Gastrocnemius medialis (tissue), 4 donors: Measurements from ENCODE around the gene TCF4. TPM values are rescaled to one million over a fixed set of nuclear protein-coding genes. Genes with fewer than 3 reads are reported as not detected.

ENCODE experiments used
- ATAC-seq, 2 donors: fragments of 150-250 bp; one replicate each; pipeline ENCODE4 v1.9.1; 2016
- DNase-seq, 2 donors: peaks; one replicate each; pipeline ENCODE4 v3.0.0-alpha.2; 2019
- H3K27ac ChIP-seq, 4 donors: fragments of 200-600 bp; sonication (generic); 1 replicate in 1 of 4; 2 replicates in 3 of 4; pipeline ENCODE4 v1.5.1; 2016 to 2018; ENCODE audit warnings: mild to moderate bottlenecking in 2 of 4, moderate library complexity in 1 of 4
- H3K27me3 ChIP-seq, 3 donors: fragments of 200-600 bp; sonication (generic) in 2 of 3; 1 replicate in 1 of 3; 2 replicates in 2 of 3; pipeline versions ENCODE4 v1.5.1 to v1.6.0; 2016 to 2019; ENCODE audit warnings: mild to moderate bottlenecking in 1 of 3, moderate library complexity in 1 of 3
- H3K36me3 ChIP-seq, 2 donors: fragments of 200-600 bp; sonication (generic) in 1 of 2; one replicate each; pipeline ENCODE4 v1.5.1; 2017 to 2018
- H3K4me1 ChIP-seq, 2 donors: fragments of 200-600 bp; sonication (generic) in 1 of 2; one replicate each; pipeline ENCODE4 v1.5.1; 2016 to 2017; ENCODE audit warnings: mild to moderate bottlenecking in 2 of 2
- H3K4me3 ChIP-seq, 4 donors: fragments of 200-600 bp; sonication (generic) in 3 of 4; 1 replicate in 1 of 4; 2 replicates in 3 of 4; pipeline ENCODE4 v1.5.1; 2016 to 2019; ENCODE audit warnings: mild to moderate bottlenecking in 2 of 4
- H3K9me3 ChIP-seq, 3 donors: fragments of 200-600 bp; sonication (generic) in 2 of 3; 1 replicate in 1 of 3; 2 replicates in 2 of 3; pipeline ENCODE4 v1.5.1; 2016 to 2019
- CTCF ChIP-seq, 5 experiments: fragments of 450-650 bp in 3 of 5; fragments of 200-600 bp in 2 of 5; sonication (generic) in 2 of 5; IDR thresholded peaks in 4 of 5; conservative IDR thresholded peaks in 1 of 5; 1 replicate in 4 of 5; 2 replicates in 1 of 5; pipeline ENCODE4 v1.5.1; 2016 to 2019; ENCODE audit warnings: antibody characterized with exemption in 5 of 5, mild to moderate bottlenecking in 3 of 5, moderate library complexity in 3 of 5
- POLR2A ChIP-seq, 2 donors: fragments of 450-650 bp; IDR thresholded peaks; one replicate each; pipeline ENCODE4 v1.6.1; 2017; ENCODE audit warnings: antibody characterized with exemption in 2 of 2, mild to moderate bottlenecking in 2 of 2, moderate library complexity in 2 of 2
- in situ Hi-C, 4 donors: fragments of 200-750 bp; cut with MboI; loops; one replicate each; pipeline versions ENCODE4 v1.15.0 to v1.8.0; 2017; ENCODE audit warnings: low sequenced_read_pairs in 4 of 4
- intact Hi-C: fragments of 100-400 bp; cut with DNase I; formaldehyde crosslinking; loops from one replicate; pipeline ENCODE4 v1.15.1; 2023; ENCODE audit warnings: low total_unique reads
- total RNA-seq, 4 donors: library from RNA; depleted of rRNA; stranded (reverse); fragments of >200 nt; gene quantifications; one replicate each; pipeline versions ENCODE4 v1.1.0 to v1.2.3, GENCODE V29; 2016

TCF4 gene
- total RNA-seq, 4 donors from 2014 or later = 40.3 to 60.6 (median 53.6) TPM

GRCh38 chr18:55219059-55219458, 368.9 kb downstream of the TCF4 start:
- ATAC-seq (no peak), DNase-seq (no peak)
- peaks cover 0 to 4% of the 10 kb centered on the region in 2 donors for H3K4me1 ChIP-seq
- H3K4me3 ChIP-seq = no peak overlapping the region
- H3K27ac ChIP-seq = no peak overlapping the region
- in situ Hi-C loops = no loop called here
- no peaks in the 10 kb centered on the region for H3K36me3 ChIP-seq
- intact Hi-C loops = no loop called here
- TF ChIP-seq POLR2A (IDR thresholded peaks at IDR 0.05) (no peak), CTCF (IDR thresholded peaks at IDR 0.05 in 4 of 5, conservative IDR thresholded peaks at IDR 0.05 in 1 of 5) (no peak)
- no peaks in the 10 kb centered on the region for H3K9me3 ChIP-seq
- no peaks in the 10 kb centered on the region for H3K27me3 ChIP-seq

- no peak overlapping the region for H3K4me3 ChIP-seq
- H3K36me3 ChIP-seq = no peaks in the 10 kb centered on the region
- intact Hi-C loops = no loop called here
- no peaks in the 10 kb centered on the region for H3K9me3 ChIP-seq
- in situ Hi-C loops = no loop called here
- TF ChIP-seq POLR2A (IDR thresholded peaks at IDR 0.05) = no peak
- TF ChIP-seq CTCF (IDR thresholded peaks at IDR 0.05 in 4 of 5, conservative IDR thresholded peaks at IDR 0.05 in 1 of 5) = no peak
- H3K27me3 ChIP-seq = no peaks in the 10 kb centered on the region
- no peaks in the 10 kb centered on the region for H3K4me1 ChIP-seq
- ATAC-seq (no peak), DNase-seq (no peak)
- H3K27ac ChIP-seq = no peak overlapping the region
Observed at GRCh38 chr18:55214969-55215368, 373.0 kb downstream of the TCF4 start.

GRCh38 chr18:55214534-55214933, 373.5 kb downstream of the TCF4 start:
- no peaks in the 10 kb centered on the region for H3K36me3 ChIP-seq
- no peak for ATAC-seq
- no peak overlapping the region for H3K4me3 ChIP-seq
- in situ Hi-C loops (no loop called here), intact Hi-C loops (no loop called here)
- no peaks in the 10 kb centered on the region for H3K27me3 ChIP-seq
- no peaks in the 10 kb centered on the region for H3K9me3 ChIP-seq
- no peak for TF ChIP-seq CTCF (IDR thresholded peaks at IDR 0.05 in 4 of 5, conservative IDR thresholded peaks at IDR 0.05 in 1 of 5)
- no peak for TF ChIP-seq POLR2A (IDR thresholded peaks at IDR 0.05)
- H3K27ac ChIP-seq = no peak overlapping the region
- H3K4me1 ChIP-seq = no peaks in the 10 kb centered on the region
- DNase-seq = no peak

GRCh38 chr18:55213586-55213985, 374.4 kb downstream of the TCF4 start:
- in situ Hi-C loops = no loop called here
- Histone ChIP-seq H3K27ac (no peak overlapping the region), H3K36me3 (no peaks in the 10 kb centered on the region), H3K27me3 (no peaks in the 10 kb centered on the region), H3K4me1 (no peaks in the 10 kb centered on the region), H3K9me3 (no peaks in the 10 kb centered on the region), H3K4me3 (no peak overlapping the region)
- intact Hi-C loops = no loop called here
- DNase-seq = no peak
- no peak for ATAC-seq
- TF ChIP-seq CTCF (IDR thresholded peaks at IDR 0.05 in 4 of 5, conservative IDR thresholded peaks at IDR 0.05 in 1 of 5) (no peak), POLR2A (IDR thresholded peaks at IDR 0.05) (no peak)

- Histone ChIP-seq H3K9me3 (no peaks in the 10 kb centered on the region), H3K27ac (no peak overlapping the region), H3K4me3 (no peak overlapping the region), H3K36me3 (no peaks in the 10 kb centered on the region), H3K27me3 (no peaks in the 10 kb centered on the region), H3K4me1 (no peaks in the 10 kb centered on the region)
- no peak for TF ChIP-seq POLR2A (IDR thresholded peaks at IDR 0.05)
- TF ChIP-seq CTCF (IDR thresholded peaks at IDR 0.05 in 4 of 5, conservative IDR thresholded peaks at IDR 0.05 in 1 of 5) = no peak
- intact Hi-C loops = no loop called here
- ATAC-seq = no peak
- in situ Hi-C loops = no loop called here
- no peak for DNase-seq
Observed at GRCh38 chr18:55206927-55207326, 381.1 kb downstream of the TCF4 start.
